ENCODE data around the gene TRIM26.

Gene TRIM26

DNA sequence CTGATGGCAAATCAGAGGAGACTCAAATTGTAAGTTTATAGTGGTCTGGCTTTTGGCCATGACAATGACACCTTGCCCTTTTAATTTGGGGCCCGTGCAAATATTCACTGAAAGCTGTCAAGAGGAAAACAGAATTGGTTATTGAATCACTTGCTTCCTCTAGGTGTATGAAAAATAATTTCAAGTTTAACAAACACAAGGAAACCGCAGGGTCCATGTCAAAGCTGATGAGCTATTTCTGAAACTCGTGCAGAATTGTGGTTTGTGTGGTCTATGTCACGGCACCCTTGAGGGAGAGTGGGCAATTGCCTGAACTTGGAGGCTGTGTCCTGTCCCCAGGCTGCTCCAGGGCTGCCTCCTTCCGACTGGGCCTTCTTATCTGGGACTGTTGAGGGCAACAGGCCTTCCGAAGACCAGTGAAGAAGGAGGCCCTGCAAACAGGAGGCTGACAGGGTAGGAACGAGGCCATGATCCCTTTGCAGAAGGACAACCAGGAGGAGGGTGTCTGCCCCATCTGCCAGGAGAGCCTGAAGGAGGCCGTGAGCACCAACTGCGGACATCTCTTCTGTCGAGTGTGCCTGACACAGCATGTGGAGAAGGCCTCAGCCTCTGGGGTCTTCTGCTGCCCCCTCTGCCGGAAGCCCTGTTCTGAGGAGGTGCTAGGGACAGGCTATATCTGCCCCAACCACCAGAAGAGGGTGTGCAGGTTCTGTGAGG, 76.5 kb downstream of the TRIM26 start:
- TF ChIP-seq CTCF (IDR thresholded peaks at IDR 0.05; ENCODE audit: insufficient read depth, low read depth, low read length, missing control alignments), result no peak
- H3K4me3 ChIP-seq (ENCODE audit: low read depth, low read length), result no peak overlapping the region

GRCh38 chr6:30135757-30136156, 77.4 kb downstream of the TRIM26 start, which contains the start of gene TRIM40:
TRIM40 (plus strand) TSS chr6:30136140; CDS start chr6:30137037, 897 bp downstream.
- DNase-seq (ENCODE audit: low read depth), result no peak
- no peak for TF ChIP-seq CTCF (IDR thresholded peaks at IDR 0.05; ENCODE audit: insufficient read depth, low read depth, low read length, missing control alignments)
- no peak within 1 kb of the TSS for H3K4me3 ChIP-seq (ENCODE audit: low read depth, low read length)

More for the DNA sequence above, 76.5 kb downstream of the TRIM26 start:
- peak; percentile 39 for DNase-seq (ENCODE audit: low read depth)

- no peak for TF ChIP-seq CTCF (IDR thresholded peaks at IDR 0.05; ENCODE audit: insufficient read depth, low read depth, low read length, missing control alignments)
- no peak for DNase-seq (ENCODE audit: low read depth)
- no peak overlapping the region for H3K4me3 ChIP-seq (ENCODE audit: low read depth, low read length)
Observed at GRCh38 chr6:30135147-30135546, 78.1 kb downstream of the TRIM26 start.

Measured in GM12865 (cell line).